NCI-H226 (cell line): ENCODE data around the gene ATR.
"Not testable (repeated sequence)": the region's sequence is repeated elsewhere in the genome, so short reads cannot be mapped to it uniquely, and the experiment has no call there.

Source experiments
- DNase-seq: peaks from one replicate; pipeline ENCODE4 v3.0.0-alpha.2; 2015

Gene ATR

DNA sequence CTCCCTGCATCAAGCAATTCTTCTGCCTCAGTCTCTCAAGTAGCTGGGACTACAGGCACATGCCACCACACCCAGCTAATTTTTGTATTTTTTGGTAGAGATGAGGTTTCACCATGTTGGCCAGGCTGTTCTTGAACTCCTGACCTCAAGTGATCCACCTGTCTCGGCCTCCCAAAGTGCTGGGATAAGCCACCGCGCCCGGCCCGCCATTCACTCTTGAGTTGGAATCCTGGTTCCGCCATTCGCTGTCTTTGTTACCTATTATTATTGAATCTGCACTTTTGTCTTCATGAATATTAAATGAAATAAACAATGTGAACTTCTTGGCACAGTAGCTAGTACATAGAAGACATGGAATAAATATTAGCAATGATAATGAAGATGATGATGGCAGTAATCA is 13.7 kb upstream of the ATR start:
- DNase-seq, result not testable (repeated sequence)

DNA sequence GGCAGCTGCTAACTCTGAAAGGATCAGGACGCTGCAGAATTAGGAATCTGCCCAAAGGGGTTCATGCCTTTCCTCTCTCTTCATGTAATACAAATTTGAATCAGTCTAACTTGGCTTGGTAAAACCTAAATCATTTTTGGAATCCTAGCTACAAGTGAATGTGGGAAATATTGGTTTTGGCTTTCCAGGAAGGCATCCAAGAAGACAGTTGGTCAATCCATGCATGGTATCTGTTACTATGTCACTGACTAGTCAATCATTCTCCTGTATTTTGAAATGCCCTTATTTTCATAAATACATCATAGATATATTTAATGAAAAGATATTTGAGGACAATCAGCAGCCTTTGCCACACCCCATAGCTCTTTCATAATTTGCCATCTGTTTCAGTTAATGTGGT is 10.2 kb upstream of the ATR start:
- DNase-seq, result no peak

GRCh38 chr3:142586803-142587406 is 8.4 kb upstream of the ATR start:
- DNase-seq, result peak; percentile 52

- not testable (repeated sequence) for DNase-seq
Measured at GRCh38 chr3:142581070-142581469, 2.5 kb upstream of the ATR start.

DNA sequence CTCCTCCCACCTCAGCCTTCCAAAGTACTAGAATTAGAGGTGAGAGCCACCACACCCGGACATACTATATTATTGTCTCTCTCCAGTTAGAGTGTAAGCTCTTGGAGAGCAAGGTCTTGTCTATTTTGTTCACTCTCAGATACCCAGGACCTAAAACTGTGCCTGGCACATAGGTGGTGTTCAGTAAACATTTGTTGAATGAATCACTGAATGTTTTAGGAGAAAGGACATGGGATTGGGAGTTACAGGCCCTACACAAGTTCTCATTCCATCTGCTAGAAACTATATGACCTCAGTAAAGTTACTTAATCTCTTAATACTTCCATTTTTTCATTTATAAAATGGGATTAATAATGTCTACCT is 1.5 kb upstream of the ATR start:
- DNase-seq, result no peak

GRCh38 chr3:142577696-142578328 is 721 bp downstream of the ATR start:
- no peak for DNase-seq

- no peak for DNase-seq
Measured at GRCh38 chr3:142576792-142577191, 1.7 kb downstream of the ATR start.

GRCh38 chr3:142574665-142575064 is 3.9 kb downstream of the ATR start:
- no peak for DNase-seq

DNA sequence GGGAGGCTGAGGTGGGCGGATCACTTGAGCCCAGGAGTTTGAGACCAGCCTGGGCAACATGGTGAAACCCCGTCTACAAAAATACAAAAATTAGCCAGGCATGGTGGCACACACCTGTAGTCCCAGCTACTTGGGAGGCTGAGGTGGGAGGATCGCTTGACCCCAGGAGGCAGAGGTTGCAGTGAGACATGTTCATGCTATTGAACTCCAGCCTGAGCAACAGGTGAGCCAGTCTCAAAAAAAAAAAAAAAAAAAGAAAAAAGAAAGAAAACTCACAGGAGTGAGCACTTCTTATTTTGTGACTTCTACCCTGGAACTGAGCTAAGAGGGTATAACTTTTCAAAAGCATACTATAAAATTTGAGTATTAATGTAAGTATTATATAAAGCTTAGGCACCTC is 4.3 kb downstream of the ATR start:
- not testable (repeated sequence) for DNase-seq

DNA sequence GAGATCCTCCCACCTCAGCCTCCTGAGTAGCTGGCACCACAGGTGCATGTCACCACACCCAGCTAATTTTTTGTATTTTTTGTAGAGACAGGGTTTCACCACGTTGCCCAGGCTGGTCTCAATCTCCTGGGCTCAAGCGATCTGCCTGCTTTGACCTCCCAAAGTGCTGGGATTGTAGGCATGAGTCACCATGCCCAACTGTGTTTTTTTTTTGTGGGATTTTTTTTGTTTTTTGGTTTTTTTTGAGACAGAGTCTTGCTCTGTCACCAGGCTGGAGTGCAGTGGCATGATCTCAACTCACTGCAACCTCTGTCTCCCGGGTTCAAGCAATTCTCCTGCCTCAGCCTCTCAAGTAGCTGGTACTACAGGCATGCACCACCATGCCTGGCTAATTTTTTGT is 9.1 kb downstream of the ATR start:
- DNase-seq, result not testable (repeated sequence)

GRCh38 chr3:142568393-142569017 is 10.0 kb downstream of the ATR start:
- no peak for DNase-seq

DNA sequence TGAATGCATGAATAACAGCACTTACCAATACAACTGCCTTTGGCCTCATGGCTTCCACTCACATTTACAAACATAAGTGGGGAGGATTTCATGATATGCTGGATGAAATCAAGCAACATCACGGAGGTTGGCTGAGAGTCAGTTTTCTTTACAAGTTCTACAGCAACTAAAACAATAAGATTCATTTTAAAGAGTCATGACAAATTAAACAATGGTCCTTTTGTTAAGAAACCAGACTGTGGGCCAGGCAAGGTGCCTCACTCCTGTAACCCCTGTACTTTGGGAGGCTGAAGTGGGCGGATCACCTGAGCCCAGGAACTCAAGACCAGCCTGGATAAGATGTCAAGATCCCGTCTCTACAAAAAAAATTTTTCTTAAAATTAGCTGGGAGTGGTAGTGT is 12.4 kb downstream of the ATR start:
- no peak for DNase-seq

GRCh38 chr3:142563496-142563997 is 15.0 kb downstream of the ATR start:
- DNase-seq, result no peak

- DNase-seq, result no peak
Measured at GRCh38 chr3:142560118-142560517, 18.4 kb downstream of the ATR start.

GRCh38 chr3:142553741-142554140 is 24.8 kb downstream of the ATR start:
- DNase-seq, result no peak

- DNase-seq, result not testable (repeated sequence)
Measured at GRCh38 chr3:142552579-142552978, 26.0 kb downstream of the ATR start.

DNA sequence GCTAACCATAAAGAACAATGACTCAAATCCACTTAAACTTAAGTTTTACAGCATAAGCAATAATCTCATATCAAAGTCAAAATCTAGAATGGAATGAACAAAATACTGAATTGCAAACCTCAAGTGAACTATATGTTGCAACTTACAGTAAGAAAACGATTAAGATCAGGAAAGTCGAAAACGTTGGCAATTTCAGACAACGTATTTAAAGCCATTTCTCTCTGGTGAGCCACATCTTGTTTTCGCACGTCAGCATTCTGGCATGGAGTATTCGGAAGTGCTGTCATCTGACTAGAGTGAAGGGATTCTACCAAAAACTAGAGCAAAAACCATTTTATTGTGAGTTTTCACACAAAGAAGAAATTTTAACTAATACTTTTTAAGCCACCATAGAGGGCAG is 28.5 kb downstream of the ATR start:
- no peak for DNase-seq

DNA sequence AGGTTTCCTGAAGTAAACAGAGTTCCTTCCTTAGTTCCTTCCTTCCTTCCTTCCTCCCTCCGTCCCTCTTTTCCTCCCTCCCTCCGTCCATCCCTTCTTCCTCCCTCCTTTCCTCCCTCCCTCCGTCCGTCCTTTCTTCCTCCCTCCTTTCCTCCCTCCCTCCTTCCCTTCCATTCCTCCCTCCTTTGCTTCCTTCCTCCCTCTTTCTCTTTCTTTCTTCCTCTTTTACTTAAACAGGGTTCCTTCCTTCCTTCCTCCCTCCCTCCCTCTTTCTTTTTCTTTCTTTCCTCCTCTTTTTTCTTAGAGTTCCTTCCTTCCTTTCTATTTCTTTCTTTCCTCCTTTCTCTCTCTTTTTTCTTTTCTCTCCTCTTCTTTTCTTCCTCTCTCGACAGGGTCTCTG is 35.2 kb downstream of the ATR start:
- no peak for DNase-seq

DNA sequence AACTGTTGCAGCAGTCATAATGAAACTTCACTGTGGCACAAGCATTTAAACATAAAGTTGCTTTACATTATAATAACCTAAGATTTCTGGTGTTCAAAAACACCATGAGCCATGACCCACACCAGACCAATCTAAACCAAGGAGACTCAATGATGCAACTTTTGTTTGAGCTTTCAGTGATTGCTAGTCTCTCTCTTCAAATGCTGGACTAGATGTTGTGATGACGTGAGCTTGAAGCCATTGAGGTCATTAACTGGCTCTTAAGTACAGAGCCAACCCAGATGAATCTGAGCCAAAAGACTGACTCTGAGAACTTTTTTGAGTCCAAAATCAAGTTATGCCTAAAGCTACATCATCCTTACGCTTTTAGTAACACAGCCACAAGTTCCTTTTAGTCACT is 36.5 kb downstream of the ATR start:
- no peak for DNase-seq

DNA sequence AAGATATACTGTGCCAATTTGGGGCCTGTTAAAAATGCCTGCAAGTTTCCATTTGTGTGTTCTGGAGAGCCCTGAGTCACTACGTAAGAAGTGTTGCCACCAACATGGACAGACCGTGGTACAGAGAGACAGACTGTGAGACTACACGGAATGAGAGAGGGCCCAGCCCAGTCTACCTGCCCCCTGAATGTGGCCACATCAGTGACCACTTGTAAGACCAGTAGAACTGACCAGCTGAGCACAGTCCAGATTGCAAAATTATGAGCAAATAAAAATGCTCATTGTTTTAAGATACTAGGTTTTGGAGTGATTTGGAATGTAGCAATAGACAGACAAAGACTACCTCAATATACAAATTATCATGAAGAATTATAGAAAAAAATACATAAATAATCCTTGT is 42.0 kb downstream of the ATR start:
- no peak for DNase-seq

DNA sequence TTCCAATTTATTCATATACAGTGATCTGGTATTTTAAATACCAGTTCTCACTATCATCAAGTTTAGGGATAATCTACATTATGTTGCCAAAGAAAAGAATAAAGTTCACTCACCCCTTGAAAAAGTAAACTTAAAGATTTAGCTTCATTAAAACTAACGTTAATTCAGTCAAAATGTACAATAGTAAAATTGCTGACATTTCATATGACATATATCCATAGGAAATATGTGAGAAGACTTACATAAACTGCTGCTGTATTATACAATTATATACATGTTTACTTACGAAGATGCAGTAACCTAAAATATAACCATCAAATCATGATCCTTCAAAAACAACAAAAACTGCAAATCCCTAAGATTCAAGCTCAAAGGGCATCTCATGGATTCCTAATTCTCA is 44.0 kb downstream of the ATR start:
- no peak for DNase-seq

DNA sequence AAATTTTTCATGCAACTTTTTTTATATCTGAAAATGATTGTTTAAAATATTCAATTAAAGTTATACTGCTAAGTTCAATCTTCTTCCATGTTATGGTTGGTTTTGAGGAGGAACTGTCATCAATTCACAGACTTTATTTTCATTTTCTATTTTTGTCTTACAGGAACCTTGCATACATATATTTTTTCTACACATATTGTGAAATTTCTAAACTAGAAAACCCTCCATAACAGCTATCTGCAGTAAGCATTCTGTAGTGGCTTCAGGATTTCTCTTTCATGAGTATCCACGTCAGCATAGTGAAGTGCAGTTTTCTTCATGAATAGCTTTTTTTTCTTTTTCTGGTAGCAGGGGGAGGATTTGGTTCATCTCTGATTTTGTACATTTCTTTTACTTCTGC is 48.2 kb downstream of the ATR start:
- DNase-seq, result no peak

DNA sequence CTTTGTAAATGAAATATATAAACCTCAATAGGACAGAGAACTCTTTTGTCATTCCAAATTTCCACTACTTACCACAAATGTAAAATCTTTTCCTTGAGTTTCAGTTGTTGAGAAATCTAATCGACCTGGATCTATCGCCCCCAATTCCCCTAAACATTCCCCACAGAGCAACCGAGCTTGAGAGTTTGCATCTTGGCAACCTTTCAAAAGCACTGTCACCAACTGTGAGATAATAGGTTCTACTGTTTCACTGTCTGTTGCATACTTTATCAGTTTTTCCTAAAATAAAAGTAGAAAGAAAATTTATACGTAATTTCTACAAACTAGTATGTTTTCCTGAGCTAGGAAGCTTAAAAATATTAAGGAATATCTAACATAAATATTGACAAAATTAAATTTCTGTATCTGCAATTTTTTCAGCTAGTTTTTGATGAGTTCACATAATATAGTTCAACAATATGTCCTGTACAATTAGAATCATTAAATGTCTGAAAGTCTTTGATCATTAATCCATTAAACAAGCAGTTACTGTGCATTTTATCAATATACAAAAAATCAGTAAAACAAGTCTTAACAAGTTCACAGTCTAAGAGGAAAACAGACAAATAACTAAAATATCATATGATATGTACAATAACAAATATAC is 54.5 kb downstream of the ATR start:
- DNase-seq, result no peak

GRCh38 chr3:142509079-142509478 is 69.5 kb downstream of the ATR start:
- no peak for DNase-seq
